Naive thymus-derived CD4-positive, alpha-beta T cell (primary cell): Measurements from ENCODE around the gene LRP4. TPM values are rescaled to one million over a fixed set of nuclear protein-coding genes. Genes with fewer than 3 reads are reported as not detected.
"Not testable (repeated sequence)": the region's sequence is repeated elsewhere in the genome, so short reads cannot be mapped to it uniquely, and the experiment has no call there.

Experiments
- ATAC-seq: fragments of 150-1000 bp; cut with Tn5 transposase; 2 replicates; pipeline ENCODE4 v1.10.0; 2021; ENCODE audit warnings: mild to moderate bottlenecking, moderate library complexity
- CTCF ChIA-PET: fragments of 350-600 bp; sonication (Branson Sonifier 250); formaldehyde crosslinking; loops from one replicate; lab custom pipeline; 2021; ENCODE audit warnings: antibody characterized with exemption; lab: Charles Lee
- POLR2A ChIA-PET: fragments of 350-600 bp; sonication (Branson Sonifier 250); formaldehyde crosslinking; loops from one replicate; lab custom pipeline; 2021; ENCODE audit warnings: antibody characterized with exemption, inconsistent platforms; lab: Charles Lee
- DNase-seq, 9 donors: peaks; one replicate each; pipeline versions ENCODE4 v3.0.0 to v3.0.0-alpha.2; 2020 to 2022; ENCODE audit warnings: mixed read lengths in 1 of 9
- H3K27ac ChIP-seq: one replicate; pipeline ENCODE4 v1.7.0; 2013; ENCODE audit warnings: mild to moderate bottlenecking, low read depth, low read length, moderate library complexity
- H3K27me3 ChIP-seq, 2 donors: one replicate each; pipeline ENCODE4 v1.7.0; 2013; ENCODE audit warnings: low read length in 2 of 2, mild to moderate bottlenecking in 2 of 2, moderate library complexity in 2 of 2; ENCODE audit not compliant: control insufficient read depth in 2 of 2, insufficient read depth in 2 of 2
- H3K36me3 ChIP-seq, 3 experiments: 1 replicate in 2 of 3; 2 replicates in 1 of 3; pipeline ENCODE4 v1.7.0; 2013; ENCODE audit warnings: low read length in 3 of 3, mild to moderate bottlenecking in 3 of 3, moderate library complexity in 1 of 3; ENCODE audit not compliant: insufficient read depth in 3 of 3, control insufficient read depth in 2 of 3
- H3K4me1 ChIP-seq, 2 donors: one replicate each; pipeline ENCODE4 v1.7.0; 2013; ENCODE audit warnings: low read length in 2 of 2, mild to moderate bottlenecking in 2 of 2, moderate library complexity in 1 of 2; ENCODE audit not compliant: control insufficient read depth in 2 of 2, insufficient read depth in 2 of 2
- H3K4me3 ChIP-seq: 2 replicates; pipeline ENCODE4 v1.7.0; 2013; ENCODE audit warnings: mild to moderate bottlenecking, low read length
- H3K9me3 ChIP-seq, 3 experiments: 1 replicate in 2 of 3; 2 replicates in 1 of 3; pipeline ENCODE4 v1.7.0; 2013; ENCODE audit warnings: low read length in 3 of 3; ENCODE audit not compliant: control insufficient read depth in 2 of 3
- H3K27ac Mint-ChIP-seq, 9 donors: one replicate each; pipeline ENCODE4 v1.8.0; 2020 to 2022; ENCODE audit warnings: mixed read lengths in 9 of 9, mild to moderate bottlenecking in 8 of 9, moderate library complexity in 5 of 9, inconsistent platforms in 2 of 9
- H3K27me3 Mint-ChIP-seq, 5 donors: one replicate each; pipeline ENCODE4 v1.8.0; 2021 to 2022; ENCODE audit warnings: mixed read lengths in 5 of 5, mild to moderate bottlenecking in 1 of 5
- H3K36me3 Mint-ChIP-seq, 5 donors: one replicate each; pipeline ENCODE4 v1.8.0; 2020 to 2022; ENCODE audit warnings: mixed read lengths in 5 of 5, mild to moderate bottlenecking in 3 of 5, inconsistent platforms in 1 of 5
- H3K4me1 Mint-ChIP-seq, 7 donors: one replicate each; pipeline ENCODE4 v1.8.0; 2020 to 2022; ENCODE audit warnings: mixed read lengths in 7 of 7, mild to moderate bottlenecking in 3 of 7, inconsistent platforms in 1 of 7
- H3K4me3 Mint-ChIP-seq, 10 donors: one replicate each; pipeline ENCODE4 v1.8.0; 2020 to 2022; ENCODE audit warnings: mild to moderate bottlenecking in 10 of 10, mixed read lengths in 10 of 10, moderate library complexity in 6 of 10, inconsistent platforms in 2 of 10
- H3K9me3 Mint-ChIP-seq, 11 donors: one replicate each; pipeline ENCODE4 v1.8.0; 2020 to 2022; ENCODE audit warnings: mixed read lengths in 11 of 11, mild to moderate bottlenecking in 4 of 11, inconsistent platforms in 1 of 11, moderate library complexity in 1 of 11
- intact Hi-C, 2 donors: fragments of 100-400 bp; cut with micrococcal nuclease; formaldehyde crosslinking; loops; one replicate each; pipeline ENCODE4 v1.15.1; 2023
- polyA plus RNA-seq, 2 donors: library from polyadenylated mRNA; unstranded; fragments of 300-500 nt; fragmentation: Illumina TruSeq; gene quantifications; one replicate each; pipeline ENCODE4 v1.2.3, GENCODE V29; 2021
- total RNA-seq, 6 experiments: library from RNA in 5 of 6; stranded (reverse) in 5 of 6; gene quantifications; 1 replicate in 5 of 6; 2 replicates in 1 of 6; pipeline ENCODE4 v1.2.3 and lab custom pipeline; 2021 to 2026

LRP4 gene, protein sequence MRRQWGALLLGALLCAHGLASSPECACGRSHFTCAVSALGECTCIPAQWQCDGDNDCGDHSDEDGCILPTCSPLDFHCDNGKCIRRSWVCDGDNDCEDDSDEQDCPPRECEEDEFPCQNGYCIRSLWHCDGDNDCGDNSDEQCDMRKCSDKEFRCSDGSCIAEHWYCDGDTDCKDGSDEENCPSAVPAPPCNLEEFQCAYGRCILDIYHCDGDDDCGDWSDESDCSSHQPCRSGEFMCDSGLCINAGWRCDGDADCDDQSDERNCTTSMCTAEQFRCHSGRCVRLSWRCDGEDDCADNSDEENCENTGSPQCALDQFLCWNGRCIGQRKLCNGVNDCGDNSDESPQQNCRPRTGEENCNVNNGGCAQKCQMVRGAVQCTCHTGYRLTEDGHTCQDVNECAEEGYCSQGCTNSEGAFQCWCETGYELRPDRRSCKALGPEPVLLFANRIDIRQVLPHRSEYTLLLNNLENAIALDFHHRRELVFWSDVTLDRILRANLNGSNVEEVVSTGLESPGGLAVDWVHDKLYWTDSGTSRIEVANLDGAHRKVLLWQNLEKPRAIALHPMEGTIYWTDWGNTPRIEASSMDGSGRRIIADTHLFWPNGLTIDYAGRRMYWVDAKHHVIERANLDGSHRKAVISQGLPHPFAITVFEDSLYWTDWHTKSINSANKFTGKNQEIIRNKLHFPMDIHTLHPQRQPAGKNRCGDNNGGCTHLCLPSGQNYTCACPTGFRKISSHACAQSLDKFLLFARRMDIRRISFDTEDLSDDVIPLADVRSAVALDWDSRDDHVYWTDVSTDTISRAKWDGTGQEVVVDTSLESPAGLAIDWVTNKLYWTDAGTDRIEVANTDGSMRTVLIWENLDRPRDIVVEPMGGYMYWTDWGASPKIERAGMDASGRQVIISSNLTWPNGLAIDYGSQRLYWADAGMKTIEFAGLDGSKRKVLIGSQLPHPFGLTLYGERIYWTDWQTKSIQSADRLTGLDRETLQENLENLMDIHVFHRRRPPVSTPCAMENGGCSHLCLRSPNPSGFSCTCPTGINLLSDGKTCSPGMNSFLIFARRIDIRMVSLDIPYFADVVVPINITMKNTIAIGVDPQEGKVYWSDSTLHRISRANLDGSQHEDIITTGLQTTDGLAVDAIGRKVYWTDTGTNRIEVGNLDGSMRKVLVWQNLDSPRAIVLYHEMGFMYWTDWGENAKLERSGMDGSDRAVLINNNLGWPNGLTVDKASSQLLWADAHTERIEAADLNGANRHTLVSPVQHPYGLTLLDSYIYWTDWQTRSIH (N-terminal part only)
- total RNA-seq, result not detected
- polyA plus RNA-seq, result not detected
- total RNA-seq (lab: John Stamatoyannopoulos, UW), result 0.67 reads per million

DNA sequence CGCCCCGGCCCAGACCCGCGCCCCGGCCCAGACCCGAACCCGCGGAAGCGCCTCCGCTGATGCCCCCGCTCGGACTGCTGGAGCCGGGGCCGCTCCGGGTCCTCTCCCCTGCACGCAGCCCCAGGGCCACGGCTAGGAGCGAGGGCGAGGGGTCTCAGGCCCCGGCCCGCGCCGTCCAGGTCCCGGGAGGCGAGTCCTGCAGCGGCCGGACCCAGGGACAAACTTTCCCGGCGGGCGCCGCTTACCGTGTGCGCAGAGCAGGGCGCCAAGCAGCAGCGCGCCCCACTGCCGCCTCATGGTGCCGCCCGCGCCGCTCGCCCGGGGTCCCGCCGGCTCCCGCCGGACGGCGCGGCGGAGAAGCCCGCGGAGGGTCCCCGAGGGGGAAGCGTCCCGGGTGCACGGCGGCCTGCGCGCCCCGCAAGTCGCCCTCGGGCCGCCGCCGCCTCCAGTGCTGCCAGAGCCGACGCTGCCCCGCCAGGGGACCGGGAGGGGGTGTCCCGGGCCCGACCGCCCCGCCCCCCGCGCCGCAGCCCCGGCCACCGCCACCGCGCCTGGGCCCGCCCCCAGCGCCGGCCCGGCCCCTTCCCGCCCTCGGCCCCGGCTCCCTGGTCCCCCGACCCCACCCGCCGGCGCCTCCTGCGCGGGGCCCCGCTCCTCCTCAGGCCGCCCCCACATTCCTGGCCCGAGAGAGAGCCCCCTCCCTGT, at the start of gene LRP4:
LRP4 (minus strand) TSS at position 468 of the 705 bp plus-strand sequence; CDS start at position 297, 171 bp downstream.
- intact Hi-C loops, result no loop called here
- peak; percentile 57 for ATAC-seq
- peaks cover 8 to 18% of the 10 kb centered on the region in 2 donors for H3K27me3 ChIP-seq
- peaks cover 20 to 31% (median 25%) of the 10 kb centered on the region in 7 donors for H3K4me1 Mint-ChIP-seq
- H3K27me3 Mint-ChIP-seq, result peaks cover 52 to 66% (median 54%) of the 10 kb centered on the region in 5 donors
- peaks cover 0 to 4% (median 0%) of the 10 kb centered on the region in 5 donors for H3K36me3 Mint-ChIP-seq
- H3K9me3 Mint-ChIP-seq, result peaks cover 0 to 2% (median 0%) of the 10 kb centered on the region in 11 donors
- peak within 1 kb of the TSS; percentile 53 for H3K4me3 ChIP-seq
- H3K9me3 ChIP-seq, result no peaks in the 10 kb centered on the region
- peak in 3 of 9 donors; percentile 11 to 70 (median 25) for DNase-seq
- ChIA-PET CTCF (no interaction called here), POLR2A (no interaction called here)
- H3K4me3 Mint-ChIP-seq, result peak within 1 kb of the TSS; percentile 70 to 91 (median 80)
- H3K4me1 ChIP-seq, result peaks cover 13% of the 10 kb centered on the region in 2 donors
- H3K36me3 ChIP-seq, result no peaks in the 10 kb centered on the region
- H3K27ac ChIP-seq, result no peak within 1 kb of the TSS
- peak within 1 kb of the TSS in 2 of 9 donors; percentile 42 to 48 for H3K27ac Mint-ChIP-seq

- ATAC-seq (no peak), DNase-seq (no peak)
- Mint-ChIP-seq H3K4me1 (peaks cover 0 to 3% (median 0%) of the 10 kb centered on the region in 7 donors), H3K36me3 (peaks cover 0 to 20% (median 4%) of the 10 kb centered on the region in 5 donors), H3K27me3 (no peaks in the 10 kb centered on the region), H3K27ac (no peak overlapping the region), H3K4me3 (no peak overlapping the region), H3K9me3 (no peaks in the 10 kb centered on the region)
- H3K36me3 ChIP-seq, result no peaks in the 10 kb centered on the region
- no peaks in the 10 kb centered on the region for H3K4me1 ChIP-seq
- H3K9me3 ChIP-seq, result no peaks in the 10 kb centered on the region
- no peaks in the 10 kb centered on the region for H3K27me3 ChIP-seq
- ChIA-PET POLR2A (no interaction called here), CTCF (no interaction called here)
- intact Hi-C loops, result no loop called here
- no peak overlapping the region for H3K27ac ChIP-seq
- H3K4me3 ChIP-seq, result no peak overlapping the region
These were observed 49.6 kb upstream of the LRP4 start for GRCh38 chr11:46967962-46968361.

GRCh38 chr11:46966773-46967172, 48.4 kb upstream of the LRP4 start:
- intact Hi-C loops, result no loop called here
- Mint-ChIP-seq H3K36me3 (peaks cover 0 to 25% (median 4%) of the 10 kb centered on the region in 5 donors), H3K9me3 (no peaks in the 10 kb centered on the region), H3K4me3 (no peak overlapping the region), H3K4me1 (peaks cover 0 to 3% (median 0%) of the 10 kb centered on the region in 7 donors), H3K27ac (no peak overlapping the region), H3K27me3 (no peaks in the 10 kb centered on the region)
- CTCF ChIA-PET, result no interaction called here
- Histone ChIP-seq H3K4me1 (no peaks in the 10 kb centered on the region), H3K27me3 (no peaks in the 10 kb centered on the region), H3K27ac (no peak overlapping the region), H3K36me3 (no peaks in the 10 kb centered on the region), H3K9me3 (no peaks in the 10 kb centered on the region), H3K4me3 (no peak overlapping the region)
- POLR2A ChIA-PET, result interaction anchor here (0.6 kb wide), 1 partner anchor 131 kb away, joined by 3 read pairs; no protein-coding TSS in a partner anchor
- DNase-seq, result no peak
- no peak for ATAC-seq

- no peak for DNase-seq
These were observed 45.5 kb upstream of the LRP4 start for GRCh38 chr11:46963844-46964243.

DNA sequence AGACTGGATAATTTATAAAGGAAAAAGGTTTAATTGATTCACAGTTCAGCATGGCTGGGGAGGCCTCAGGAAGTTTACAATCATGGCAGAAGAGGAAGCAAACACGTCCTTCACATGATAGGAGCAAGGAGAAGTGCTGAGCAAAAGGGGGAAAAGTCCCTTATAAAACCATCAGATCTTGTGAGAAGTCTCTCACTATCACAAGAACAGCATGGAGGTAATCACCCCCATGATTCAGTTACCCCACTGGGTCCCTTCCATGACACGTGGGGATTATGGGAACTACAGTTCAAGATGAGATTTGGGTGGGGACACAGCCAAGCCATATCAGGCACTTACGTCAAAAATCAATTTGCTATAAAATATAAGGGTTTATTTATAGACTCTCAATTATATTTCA, 43.5 kb upstream of the LRP4 start:
- ATAC-seq, H3K27me3 Mint-ChIP-seq, H3K4me1 Mint-ChIP-seq, CTCF ChIA-PET, H3K9me3 ChIP-seq, H3K4me3 ChIP-seq, DNase-seq, H3K27ac ChIP-seq, H3K4me3 Mint-ChIP-seq, H3K27ac Mint-ChIP-seq, intact Hi-C loops, H3K36me3 ChIP-seq, POLR2A ChIA-PET, H3K4me1 ChIP-seq, H3K27me3 ChIP-seq: not testable (repeated sequence)
- H3K9me3 Mint-ChIP-seq, result peaks cover 0 to 14% (median 3%) of the 10 kb centered on the region in 11 donors
- peaks cover 7 to 50% (median 30%) of the 10 kb centered on the region in 5 donors for H3K36me3 Mint-ChIP-seq

More at GRCh38 chr11:46963844-46964243, 45.5 kb upstream of the LRP4 start:
- Mint-ChIP-seq H3K9me3 (peaks cover 0 to 8% (median 3%) of the 10 kb centered on the region in 11 donors), H3K4me1 (peaks cover 0 to 3% (median 0%) of the 10 kb centered on the region in 7 donors), H3K36me3 (peaks cover 6 to 47% (median 24%) of the 10 kb centered on the region in 5 donors), H3K4me3 (no peak overlapping the region), H3K27ac (no peak overlapping the region), H3K27me3 (no peaks in the 10 kb centered on the region)
- H3K27ac ChIP-seq, result no peak overlapping the region
- no peaks in the 10 kb centered on the region for H3K4me1 ChIP-seq
- CTCF ChIA-PET, result interaction anchor here (0.6 kb wide), 1 partner anchor 754 kb away, joined by 4 read pairs; no protein-coding TSS in a partner anchor
- ATAC-seq, result no peak
- H3K27me3 ChIP-seq, result no peaks in the 10 kb centered on the region
- no peak overlapping the region for H3K4me3 ChIP-seq
- intact Hi-C loops, result no loop called here
- H3K36me3 ChIP-seq, result peaks cover 0 to 4% (median 0%) of the 10 kb centered on the region in 3 experiments
- H3K9me3 ChIP-seq, result peaks cover 0 to 3% (median 0%) of the 10 kb centered on the region in 3 experiments
- POLR2A ChIA-PET, result no interaction called here
